ENCODE measurements around the gene RBMY1J.
"Not testable (repeated sequence)": the region's sequence is repeated elsewhere in the genome, so short reads cannot be mapped to it uniquely, and the experiment has no call there.

Gene RBMY1J

DNA sequence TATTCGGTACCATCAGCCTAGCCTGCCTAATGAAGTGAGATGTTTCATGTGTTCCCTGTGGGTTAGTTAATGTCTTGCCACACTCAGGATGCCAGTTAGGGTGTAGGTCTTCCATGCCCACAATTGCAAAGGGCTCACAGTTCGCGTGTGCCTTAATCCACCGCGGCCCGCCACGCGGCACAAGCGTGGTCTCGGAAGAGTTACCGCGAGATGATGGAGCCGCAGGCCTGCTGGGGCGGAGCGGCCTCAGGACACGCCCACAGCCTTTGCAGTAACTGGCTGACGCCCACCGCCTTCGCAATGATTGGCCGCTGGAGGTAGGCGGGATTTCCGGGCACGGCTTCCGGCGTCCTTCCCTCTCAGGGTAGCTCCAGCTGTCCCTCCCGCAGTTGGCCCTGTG, at the start of gene RBMY1J:
Gene RBMY1J (plus strand): TSS at position 301 of the 400 bp plus-strand sequence. CDS start 2,038 bp downstream, outside the sequence.
- not testable (repeated sequence) for DNase-seq (ENCODE audit: low spot score)

DNA sequence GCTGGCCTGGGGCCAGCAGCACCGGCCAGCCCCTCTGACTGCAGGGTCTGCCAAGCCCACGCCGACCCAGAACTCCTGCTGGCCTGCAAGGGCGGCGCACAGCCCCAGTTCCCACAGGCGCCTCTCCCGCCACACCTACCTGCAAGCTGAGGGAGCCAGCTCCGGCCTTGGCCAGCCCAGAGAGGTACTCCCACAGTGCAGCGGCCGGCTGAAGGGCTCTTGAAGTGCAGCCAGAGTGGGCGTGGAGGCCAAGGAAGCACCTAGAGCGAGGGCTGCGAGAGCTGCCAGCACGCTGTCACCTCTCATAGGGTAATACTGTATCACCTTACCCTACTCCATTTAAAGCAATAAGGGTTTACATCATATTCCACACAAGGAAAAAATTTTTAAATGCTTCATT, 35.8 kb upstream of the RBMY1J start:
- no peak for DNase-seq (ENCODE audit: low spot score)

- no peak for DNase-seq (ENCODE audit: low spot score)
These were observed 32.6 kb upstream of the RBMY1J start for GRCh38 chrY:22370623-22371022.

- DNase-seq (ENCODE audit: low spot score) = no peak
These were observed 29.7 kb upstream of the RBMY1J start for GRCh38 chrY:22373494-22373893.

- not testable (repeated sequence) for DNase-seq (ENCODE audit: low spot score)
These were observed 41.6 kb downstream of the RBMY1J start for GRCh38 chrY:22444718-22445396.

- not testable (repeated sequence) for DNase-seq (ENCODE audit: low spot score)
These were observed 52.3 kb downstream of the RBMY1J start for GRCh38 chrY:22455522-22455921.

DNA sequence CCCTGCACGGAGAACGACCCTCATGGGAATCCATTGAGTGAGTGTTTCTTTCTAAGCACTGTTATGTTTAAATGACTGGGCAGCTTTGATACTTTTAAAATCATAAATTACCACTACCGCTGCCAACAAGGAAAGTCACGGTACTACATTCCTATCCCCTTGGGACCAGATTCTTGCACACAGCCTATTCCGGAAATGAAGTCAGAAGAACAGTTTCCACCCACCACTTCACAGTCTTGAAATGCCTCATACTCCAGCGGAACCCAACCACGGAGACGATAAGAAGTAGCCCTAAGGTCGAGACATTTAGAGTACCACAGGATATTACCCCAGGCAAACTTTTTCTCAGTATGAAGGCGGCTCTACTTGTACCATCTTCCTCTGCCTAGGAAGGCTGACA, 58.8 kb downstream of the RBMY1J start:
- not testable (repeated sequence) for DNase-seq (ENCODE audit: low spot score)
